HEK293 (cell line): Measurements from ENCODE around the gene NLRP1.

Source experiments
- CTCF ChIP-seq: fragments of 450-650 bp; formaldehyde crosslinking; IDR thresholded peaks from 2 replicates; pipeline ENCODE4 v1.5.1; 2016; ENCODE audit warnings: missing biosample characterization, missing genetic modification characterization
- SP2 ChIP-seq: fragments of 450-650 bp; formaldehyde crosslinking; IDR thresholded peaks from 2 replicates; pipeline ENCODE4 v1.5.1; 2016; ENCODE audit warnings: missing biosample characterization, missing genetic modification characterization
- ZNF146 ChIP-seq: fragments of 450-650 bp; formaldehyde crosslinking; IDR thresholded peaks from 2 replicates; pipeline ENCODE4 v1.5.1; 2016; ENCODE audit warnings: missing biosample characterization, missing genetic modification characterization
- ZNF24 ChIP-seq: fragments of 450-650 bp; formaldehyde crosslinking; IDR thresholded peaks from 2 replicates; pipeline ENCODE4 v1.5.1; 2016; ENCODE audit warnings: missing biosample characterization, missing genetic modification characterization
- ZNF398 ChIP-seq: fragments of 450-650 bp; formaldehyde crosslinking; IDR thresholded peaks from 2 replicates; pipeline ENCODE4 v1.5.1; 2017; ENCODE audit warnings: missing biosample characterization, missing genetic modification characterization
- ZNF596 ChIP-seq: fragments of 450-650 bp; IDR thresholded peaks from 2 replicates; pipeline ENCODE4 v1.5.0; 2018; ENCODE audit warnings: missing biosample characterization, mild to moderate bottlenecking, missing genetic modification characterization, moderate library complexity
- ZNF707 ChIP-seq: fragments of 450-650 bp; formaldehyde crosslinking; IDR thresholded peaks from 2 replicates; pipeline ENCODE4 v1.5.1; 2016; ENCODE audit warnings: missing biosample characterization, missing genetic modification characterization
- TF ChIP-seq, protein P1 (sequence below): fragments of 450-650 bp; formaldehyde crosslinking; IDR thresholded peaks from 2 replicates; pipeline ENCODE4 v1.5.1; 2017; ENCODE audit warnings: missing biosample characterization, mild to moderate bottlenecking, missing genetic modification characterization, moderate library complexity

DNA sequence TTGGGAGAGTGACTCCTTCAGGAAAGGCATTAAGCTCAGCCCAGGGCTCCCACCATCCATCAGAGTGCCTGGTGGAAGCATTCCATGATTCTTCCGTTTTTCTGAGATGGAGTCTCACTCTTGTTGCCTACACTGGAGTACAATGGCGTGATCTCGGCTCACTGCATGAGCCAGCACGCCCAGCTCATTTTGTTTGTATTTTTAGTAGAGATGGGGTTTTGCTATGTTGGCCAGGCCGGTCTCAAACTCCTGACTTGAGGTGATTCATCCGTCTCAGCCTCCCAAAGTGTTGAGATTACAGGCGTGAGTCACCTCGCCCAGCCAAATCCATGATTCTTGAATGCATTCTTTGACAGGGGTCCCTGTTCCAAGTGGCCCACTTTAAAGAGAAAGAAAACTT, 74.8 kb downstream of the NLRP1 start:
- no peak for TF ChIP-seq ZNF596 (tag by site-specific recombination)
- TF ChIP-seq SP2 (tag by site-specific recombination): no peak
- TF ChIP-seq ZNF146: no peak
- TF ChIP-seq ZNF24 (tag by site-specific recombination): no peak
- no peak for TF ChIP-seq CTCF (tag by site-specific recombination)
- TF ChIP-seq, protein P1, sequence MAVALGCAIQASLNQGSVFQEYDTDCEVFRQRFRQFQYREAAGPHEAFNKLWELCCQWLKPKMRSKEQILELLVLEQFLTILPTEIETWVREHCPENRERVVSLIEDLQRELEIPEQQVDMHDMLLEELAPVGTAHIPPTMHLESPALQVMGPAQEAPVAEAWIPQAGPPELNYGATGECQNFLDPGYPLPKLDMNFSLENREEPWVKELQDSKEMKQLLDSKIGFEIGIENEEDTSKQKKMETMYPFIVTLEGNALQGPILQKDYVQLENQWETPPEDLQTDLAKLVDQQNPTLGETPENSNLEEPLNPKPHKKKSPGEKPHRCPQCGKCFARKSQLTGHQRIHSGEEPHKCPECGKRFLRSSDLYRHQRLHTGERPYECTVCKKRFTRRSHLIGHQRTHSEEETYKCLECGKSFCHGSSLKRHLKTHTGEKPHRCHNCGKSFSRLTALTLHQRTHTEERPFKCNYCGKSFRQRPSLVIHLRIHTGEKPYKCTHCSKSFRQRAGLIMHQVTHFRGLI (tag by site-specific recombination): no peak
- TF ChIP-seq ZNF398 (tag by site-specific recombination): no peak
- no peak for TF ChIP-seq ZNF707 (tag by site-specific recombination)
